Activated naive CD4-positive, alpha-beta T cell treated with anti-CD3 and anti-CD28 coated beads for 36 hours (primary cell): ENCODE results near the gene C20orf144. TPM values are rescaled to one million over a fixed set of nuclear protein-coding genes. Genes with fewer than 3 reads are reported as not detected.

Source experiments
- CTCF ChIA-PET: fragments of 350-600 bp; sonication (Branson Sonifier 250); formaldehyde crosslinking; loops from one replicate; lab custom pipeline; 2021; ENCODE audit warnings: antibody characterized with exemption; lab: Charles Lee
- DNase-seq: peaks from one replicate; pipeline ENCODE4 v3.0.0-alpha.2; 2020
- H3K27ac Mint-ChIP-seq: one replicate; pipeline ENCODE4 v1.8.0; 2021; ENCODE audit warnings: mild to moderate bottlenecking, mixed read lengths
- H3K27me3 Mint-ChIP-seq: one replicate; pipeline ENCODE4 v1.8.0; 2021; ENCODE audit warnings: low read depth, mixed read lengths
- H3K36me3 Mint-ChIP-seq: one replicate; pipeline ENCODE4 v1.8.0; 2021; ENCODE audit warnings: low read depth, mixed read lengths
- H3K4me1 Mint-ChIP-seq: one replicate; pipeline ENCODE4 v1.8.0; 2021; ENCODE audit warnings: low read depth, mixed read lengths
- H3K4me3 Mint-ChIP-seq: one replicate; pipeline ENCODE4 v1.8.0; 2021; ENCODE audit warnings: mild to moderate bottlenecking, moderate library complexity, mixed read lengths
- H3K9me3 Mint-ChIP-seq: one replicate; pipeline ENCODE4 v1.8.0; 2021; ENCODE audit warnings: mixed read lengths
- intact Hi-C: fragments of 100-400 bp; cut with micrococcal nuclease; formaldehyde crosslinking; loops from one replicate; pipeline ENCODE4 v1.15.1; 2023
- total RNA-seq, 2 experiments: library from RNA; stranded (reverse); gene quantifications; one replicate each; pipeline ENCODE4 v1.2.3, GENCODE V29; 2021

Gene C20orf144
- total RNA-seq, 2 experiments from 2014 or later, result 0.15 to 0.38 TPM

- Mint-ChIP-seq H3K36me3 (peaks cover 5% of the 10 kb centered on the region), H3K4me3 (no peak overlapping the region), H3K27ac (no peak overlapping the region), H3K27me3 (no peaks in the 10 kb centered on the region), H3K9me3 (no peaks in the 10 kb centered on the region), H3K4me1 (peaks cover 3% of the 10 kb centered on the region)
- CTCF ChIA-PET, result interaction anchor here (0.9 kb wide), 1 partner anchor 206 kb away, joined by 4 read pairs; no protein-coding TSS in a partner anchor
- DNase-seq, result no peak
- intact Hi-C loops, result no loop called here
These were observed 47.3 kb downstream of the C20orf144 start for GRCh38 chr20:33709398-33709797.

DNA sequence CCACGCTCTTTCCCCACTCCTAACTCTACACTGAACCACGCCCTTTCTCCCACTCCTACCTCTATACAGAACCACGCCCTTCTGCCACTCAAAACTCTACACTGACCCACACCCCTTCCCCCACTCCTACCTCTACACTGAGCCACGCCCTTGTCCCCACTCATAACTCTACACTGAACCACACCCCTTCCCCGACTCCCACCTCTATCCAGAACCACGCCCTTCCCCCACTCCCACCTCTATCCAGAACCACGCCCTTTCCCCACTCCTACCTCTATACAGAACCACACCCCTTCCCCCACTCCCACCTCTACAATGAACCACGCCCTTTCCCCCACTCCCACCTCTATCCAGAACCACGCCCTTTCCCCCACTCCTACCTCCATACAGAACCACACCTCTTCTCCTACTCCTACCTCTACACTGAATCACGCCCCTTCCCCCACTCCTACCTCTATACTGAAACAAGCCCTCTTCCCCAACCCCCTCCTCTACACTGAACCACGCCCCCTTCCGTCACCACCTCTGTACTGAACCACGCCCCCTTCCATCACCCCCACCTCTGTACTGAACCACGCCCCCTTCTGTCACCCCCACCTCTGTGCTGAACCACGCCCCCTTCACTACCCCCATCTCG is 47.9 kb downstream of the C20orf144 start:
- Mint-ChIP-seq H3K27ac (no peak overlapping the region), H3K4me1 (peaks cover 3% of the 10 kb centered on the region), H3K9me3 (no peaks in the 10 kb centered on the region), H3K4me3 (no peak overlapping the region), H3K36me3 (peaks cover 5% of the 10 kb centered on the region), H3K27me3 (no peaks in the 10 kb centered on the region)
- DNase-seq, result no peak
- intact Hi-C loops, result no loop called here
- CTCF ChIA-PET, result interaction anchor here (0.6 to 0.9 kb wide), 2 partner anchors 206 to 255 kb away, joined by 3 to 4 read pairs; no protein-coding TSS in a partner anchor

- Mint-ChIP-seq H3K27ac (no peak overlapping the region), H3K9me3 (no peaks in the 10 kb centered on the region), H3K27me3 (no peaks in the 10 kb centered on the region), H3K36me3 (peaks cover 5% of the 10 kb centered on the region), H3K4me3 (no peak overlapping the region), H3K4me1 (peaks cover 3% of the 10 kb centered on the region)
- intact Hi-C loops, result no loop called here
- CTCF ChIA-PET, result interaction anchor here (0.6 kb wide), 1 partner anchor 256 kb away, joined by 3 read pairs; no protein-coding TSS in a partner anchor
- DNase-seq, result no peak
These were observed 48.7 kb downstream of the C20orf144 start for GRCh38 chr20:33710681-33711445.

GRCh38 chr20:33711446-33711738 is 49.3 kb downstream of the C20orf144 start:
- Mint-ChIP-seq H3K4me3 (no peak overlapping the region), H3K4me1 (peaks cover 3% of the 10 kb centered on the region), H3K27me3 (no peaks in the 10 kb centered on the region), H3K36me3 (peaks cover 8% of the 10 kb centered on the region), H3K27ac (no peak overlapping the region), H3K9me3 (no peaks in the 10 kb centered on the region)
- CTCF ChIA-PET, result no interaction called here
- no peak for DNase-seq
- intact Hi-C loops, result no loop called here

Other genes with a start within 250 kb of the C20orf144 start
- 1 to 10 TPM; 2.6 to 2.9 TPM for gene SNTA1, start 218.6 kb upstream of the C20orf144 start, total RNA-seq
- 10 to 100 TPM; 11.1 to 11.4 TPM for gene CBFA2T2, start 172.2 kb upstream of the C20orf144 start, total RNA-seq
- gene ACTL10, start 4.6 kb downstream of the C20orf144 start, total RNA-seq, result 1 to 10 TPM in 1 of 2 experiments, under 1 TPM in 1; 0.96 to 1.0 TPM
- gene NECAB3, start 12.1 kb downstream of the C20orf144 start, total RNA-seq, result 10 to 100 TPM; 12.7 to 14.3 TPM
- gene E2F1, start 24.1 kb downstream of the C20orf144 start, total RNA-seq, result 10 to 100 TPM; 69.3 to 70.0 TPM
- 10 to 100 TPM in 1 of 2 experiments, 1 to 10 TPM in 1; 9.5 to 10.3 TPM for gene PXMP4, start 58.0 kb downstream of the C20orf144 start, total RNA-seq
- 1 to 10 TPM; 5.8 to 6.8 TPM for gene ZNF341, start 69.7 kb downstream of the C20orf144 start, total RNA-seq
- 10 to 100 TPM; 68.9 to 69.7 TPM for gene CHMP4B, start 149.0 kb downstream of the C20orf144 start, total RNA-seq